K562 (cell line): ENCODE data around the gene PDIA4. TPM values are rescaled to one million over a fixed set of nuclear protein-coding genes. Genes with fewer than 3 reads are reported as not detected.

Source experiments
- ATAC-seq: fragments of 200-7000 bp; cut with Tn5 transposase; 3 replicates; pipeline ENCODE4 v1.9.1; 2020; ENCODE audit warnings: moderate library complexity
- BruUV-seq: library from RNA; stranded (reverse); fragments of 400-500 nt; replicated peaks from 2 replicates; lab custom pipeline; 2021; lab: Mats Ljungman, UMichigan
- CTCF ChIA-PET: fragments of 300-600 bp; formaldehyde crosslinking; extraction: SDS; loops from one replicate; lab custom pipeline; 2021; ENCODE audit warnings: low intra/inter-chr PET ratio; lab: Yijun Ruan, JAX
- POLR2A ChIA-PET: fragments of 300-600, 350-650 bp; sonication (Branson Sonifier 250); formaldehyde crosslinking; extraction: SDS; loops from one replicate; lab custom pipeline; 2021; ENCODE audit warnings: antibody characterized with exemption, inconsistent platforms; lab: Yijun Ruan, JAX
- DNase-seq, 4 experiments: peaks; one replicate each; pipeline versions ENCODE4 v3.0.0 to v3.0.0-alpha.2; 2011 to 2018; ENCODE audit warnings: low spot score in 3 of 4, mixed read lengths in 3 of 4; ENCODE audit errors: extremely low read depth in 1 of 4
- FAIRE-seq: peaks from 2 replicates; lab custom pipeline; 2011; peaks lifted over from hg19 to GRCh38; lab: Jason Lieb, UNC
- H2AFZ ChIP-seq: 2 replicates; pipeline ENCODE4 v1.6.0; 2011; ENCODE audit warnings: low read depth, low read length, control low read depth, inconsistent platforms
- H3K27ac ChIP-seq: fragments of 200-600 bp; 3 replicates; pipeline ENCODE4 v1.8.0; 2011; ENCODE audit warnings: low read depth, mild to moderate bottlenecking, control low read depth, inconsistent platforms, low read length, moderate library complexity, mixed read lengths; ENCODE audit errors: extremely low read depth
- H3K27me3 ChIP-seq, 2 experiments: fragments of 300-600 bp in 1 of 2; 2 replicates in 1 of 2; 3 replicates in 1 of 2; pipeline versions ENCODE4 v1.6.0 to v1.8.0; 2011; ENCODE audit warnings: inconsistent platforms in 2 of 2, low read length in 2 of 2, mild to moderate bottlenecking in 1 of 2, mixed read lengths in 1 of 2, moderate library complexity in 1 of 2; ENCODE audit not compliant: control insufficient read depth in 2 of 2, insufficient read depth in 2 of 2
- H3K36me3 ChIP-seq: fragments of 300-600 bp; 3 replicates; pipeline ENCODE4 v1.8.0; 2011; ENCODE audit warnings: mild to moderate bottlenecking, low read length, inconsistent platforms; ENCODE audit not compliant: control insufficient read depth, insufficient read depth
- H3K4me1 ChIP-seq, 2 experiments: fragments of 200-600 bp in 1 of 2; replicated peaks in 1 of 2; 2 replicates in 1 of 2; 3 replicates in 1 of 2; pipeline versions ENCODE4 v1.5.1 to v1.8.0; 2011; ENCODE audit warnings: inconsistent platforms in 2 of 2, low read length in 2 of 2, mild to moderate bottlenecking in 1 of 2, mixed read lengths in 1 of 2, moderate library complexity in 1 of 2; ENCODE audit not compliant: control insufficient read depth in 2 of 2, insufficient read depth in 2 of 2
- H3K4me2 ChIP-seq: 2 replicates; pipeline ENCODE4 v1.6.1; 2011; ENCODE audit warnings: low read length, control low read depth, inconsistent platforms, mixed read lengths; ENCODE audit not compliant: insufficient read depth
- H3K4me3 ChIP-seq: fragments of 200-600 bp; sonication (generic), shearing (Covaris generic); 2 replicates; pipeline ENCODE4 v1.5.1; 2016; ENCODE audit warnings: control low read depth, inconsistent platforms
- H3K79me2 ChIP-seq: fragments of 200-600 bp; 3 replicates; pipeline ENCODE4 v1.8.0; 2011; ENCODE audit warnings: low read length, inconsistent platforms; ENCODE audit not compliant: control insufficient read depth, insufficient read depth
- H3K9ac ChIP-seq, 2 experiments: 2 replicates each; pipeline versions ENCODE4 v1.6.0 to v1.6.1; 2011; ENCODE audit warnings: low read depth in 2 of 2, low read length in 2 of 2, control low read depth in 1 of 2, inconsistent platforms in 1 of 2, mild to moderate bottlenecking in 1 of 2, mixed read lengths in 1 of 2; ENCODE audit not compliant: insufficient read depth in 1 of 2
- H3K9me1 ChIP-seq: one replicate; pipeline ENCODE4 v1.6.0; 2011; ENCODE audit warnings: inconsistent platforms, mild to moderate bottlenecking, low read length, moderate library complexity; ENCODE audit not compliant: control insufficient read depth, insufficient read depth
- H3K9me3 ChIP-seq: replicated peaks from 2 replicates; pipeline ENCODE4 v1.5.1; 2011; ENCODE audit warnings: low read depth, low read length, inconsistent platforms; ENCODE audit not compliant: control insufficient read depth, insufficient read depth
- H4K20me1 ChIP-seq: replicated peaks from 2 replicates; pipeline ENCODE4 v1.6.1; 2011; ENCODE audit warnings: low read length, inconsistent platforms, mixed read lengths; ENCODE audit not compliant: control insufficient read depth, insufficient read depth
- CHD2 ChIP-seq: IDR thresholded peaks from 2 replicates; pipeline ENCODE4 v1.6.1; 2011; ENCODE audit warnings: low read depth, low read length
- whole genome bisulfite sequencing: fragments of 100-300 bp; shearing (Covaris generic); methylation state at CpG from one replicate; pipeline ENCODE4 v1.1.6; 2016; ENCODE audit warnings: low coverage, mixed read lengths; ENCODE audit not compliant: insufficient coverage; ENCODE audit errors: missing lambda C conversion rate; 5-methylcytosine and 5-hydroxymethylcytosine counted together
- in situ Hi-C: fragments of 300-500 bp; cut with MboI; formaldehyde crosslinking; loops from 4 replicates; pipeline ENCODE4 v1.15.0; 2018; ENCODE audit warnings: inconsistent platforms, mixed read lengths
- intact Hi-C: fragments of 100-400 bp; cut with micrococcal nuclease; formaldehyde crosslinking; loops from 2 replicates; pipeline ENCODE4 v1.14.2; 2022
- polyA plus RNA-seq, 8 experiments: library from polyadenylated mRNA; depleted of rRNA in 4 of 8; stranded (reverse) in 5 of 8; unstranded in 3 of 8; fragments of >200 nt; fragmentation: Nextera tagmentation in 2 of 8; fragmentation: Illumina TruSeq in 1 of 8; extraction: Ambion mirVana in 2 of 8; extraction: Trizol in 1 of 8; gene quantifications; 2 replicates each; pipeline versions ENCODE4 v1.2.1 to v1.2.3, GENCODE V29; 2011 to 2014; ENCODE audit warnings: inconsistent platforms in 1 of 8, missing spikeins in 1 of 8
- total RNA-seq, 7 experiments: library from RNA; depleted of rRNA in 6 of 7; stranded (reverse); fragments of >200 nt in 6 of 7; fragmentation: Illumina TruSeq in 2 of 7; extraction: Trizol in 2 of 7; gene quantifications; 2 replicates each; pipeline versions ENCODE4 v1.2.1 to v1.2.3, GENCODE V29; 2011 to 2021; ENCODE audit warnings: low replicate concordance in 1 of 7
- TF ChIP-seq, protein P1 (sequence below): fragments of 450-650 bp; IDR thresholded peaks from 2 replicates; pipeline ENCODE4 v1.6.1; 2018; ENCODE audit not compliant: partially characterized antibody

Gene PDIA4
- total and polyA plus RNA-seq, 9 of the 15 experiments (the other 6 are each of a cell fraction or from before 2014, with no cell fraction given): 9.1 to 175 (median 146) TPM

- Histone ChIP-seq H3K36me3 (peaks cover 26% of the 10 kb centered on the region; the same call in 1 of the 3 replicates), H3K9me1 (no peaks in the 10 kb centered on the region), H3K9me3 (no peaks in the 10 kb centered on the region), H3K4me3 (no peak overlapping the region), H4K20me1 (no peaks in the 10 kb centered on the region; the same call in 1 of the 2 replicates), H3K27ac (no peak overlapping the region), H3K4me2 (no peak overlapping the region), H3K9ac (no peak overlapping the region), H2AFZ (no peak overlapping the region), H3K4me1 (no peaks in the 10 kb centered on the region; a peak in 1 of 5 replicates), H3K79me2 (no peaks in the 10 kb centered on the region), H3K27me3 (no peaks in the 10 kb centered on the region)
- ATAC-seq: no peak
- intact Hi-C loops (no loop called here), in situ Hi-C loops (no loop called here)
- TF ChIP-seq, protein P1, sequence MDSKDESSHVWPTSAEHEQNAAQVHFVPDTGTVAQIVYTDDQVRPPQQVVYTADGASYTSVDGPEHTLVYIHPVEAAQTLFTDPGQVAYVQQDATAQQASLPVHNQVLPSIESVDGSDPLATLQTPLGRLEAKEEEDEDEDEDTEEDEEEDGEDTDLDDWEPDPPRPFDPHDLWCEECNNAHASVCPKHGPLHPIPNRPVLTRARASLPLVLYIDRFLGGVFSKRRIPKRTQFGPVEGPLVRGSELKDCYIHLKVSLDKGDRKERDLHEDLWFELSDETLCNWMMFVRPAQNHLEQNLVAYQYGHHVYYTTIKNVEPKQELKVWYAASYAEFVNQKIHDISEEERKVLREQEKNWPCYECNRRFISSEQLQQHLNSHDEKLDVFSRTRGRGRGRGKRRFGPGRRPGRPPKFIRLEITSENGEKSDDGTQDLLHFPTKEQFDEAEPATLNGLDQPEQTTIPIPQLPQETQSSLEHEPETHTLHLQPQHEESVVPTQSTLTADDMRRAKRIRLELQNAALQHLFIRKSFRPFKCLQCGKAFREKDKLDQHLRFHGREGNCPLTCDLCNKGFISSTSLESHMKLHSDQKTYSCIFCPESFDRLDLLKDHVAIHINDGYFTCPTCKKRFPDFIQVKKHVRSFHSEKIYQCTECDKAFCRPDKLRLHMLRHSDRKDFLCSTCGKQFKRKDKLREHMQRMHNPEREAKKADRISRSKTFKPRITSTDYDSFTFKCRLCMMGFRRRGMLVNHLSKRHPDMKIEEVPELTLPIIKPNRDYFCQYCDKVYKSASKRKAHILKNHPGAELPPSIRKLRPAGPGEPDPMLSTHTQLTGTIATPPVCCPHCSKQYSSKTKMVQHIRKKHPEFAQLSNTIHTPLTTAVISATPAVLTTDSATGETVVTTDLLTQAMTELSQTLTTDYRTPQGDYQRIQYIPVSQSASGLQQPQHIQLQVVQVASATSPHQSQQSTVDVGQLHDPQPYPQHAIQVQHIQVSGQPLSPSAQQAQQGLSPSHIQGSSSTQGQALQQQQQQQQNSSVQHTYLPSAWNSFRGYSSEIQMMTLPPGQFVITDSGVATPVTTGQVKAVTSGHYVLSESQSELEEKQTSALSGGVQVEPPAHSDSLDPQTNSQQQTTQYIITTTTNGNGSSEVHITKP: peak; percentile 48
- no peak for TF ChIP-seq CHD2
- ChIA-PET POLR2A (interaction anchor here (0.9 to 3.2 kb wide), 4 partner anchors 8 to 182 kb away, joined by 3 to 13 read pairs (median 6); no protein-coding TSS in a partner anchor), CTCF (interaction anchor here (0.6 kb wide), 1 partner anchor 736 kb away, joined by 6 read pairs; no protein-coding TSS in a partner anchor)
- no TSS peak for BruUV-seq
- DNase-seq: no peak
- 71% methylated on average over 6 of the region's 6 CpGs for WGBS
- no peak for FAIRE-seq
Measured at GRCh38 chr7:148999192-148999591, 29.1 kb downstream of the PDIA4 start.
